M059J (cell line): ENCODE results near the gene DDX31. TPM values are rescaled to one million over a fixed set of nuclear protein-coding genes. Genes with fewer than 3 reads are reported as not detected.
A peak's percentile ranks its signal among the peaks of the same experiment; 100 is the strongest.

Experiments
- DNase-seq: peaks from one replicate; pipeline ENCODE4 v3.0.0-alpha.2; 2012; ENCODE audit warnings: low read depth
- total RNA-seq: library from RNA; depleted of rRNA; stranded (reverse); fragments of >200 nt; shearing (Covaris generic); gene quantifications from 2 replicates; pipeline ENCODE4 v1.2.3, GENCODE V29; 2014

DDX31 gene
- total RNA-seq, 1 experiment from 2014 or later = 18.0 TPM

- DNase-seq = peak; percentile 28
Observed at GRCh38 chr9:132673355-132673754, 3.6 kb upstream of the DDX31 start.

DNA sequence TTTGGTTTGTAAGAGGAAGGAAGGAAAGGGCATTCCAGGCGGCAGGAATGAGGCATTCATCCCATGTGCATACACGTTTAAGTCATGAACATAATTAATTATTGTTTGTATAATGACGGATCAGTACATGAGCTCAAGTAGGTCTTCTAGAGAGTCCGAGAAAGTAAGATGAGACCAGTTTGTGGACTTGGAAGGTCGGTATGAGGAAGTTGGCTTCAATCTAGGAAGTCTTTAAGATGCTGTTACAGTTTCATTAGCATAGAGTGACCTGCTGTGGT is 2.6 kb upstream of the DDX31 start:
- DNase-seq = peak; percentile 3

DNA sequence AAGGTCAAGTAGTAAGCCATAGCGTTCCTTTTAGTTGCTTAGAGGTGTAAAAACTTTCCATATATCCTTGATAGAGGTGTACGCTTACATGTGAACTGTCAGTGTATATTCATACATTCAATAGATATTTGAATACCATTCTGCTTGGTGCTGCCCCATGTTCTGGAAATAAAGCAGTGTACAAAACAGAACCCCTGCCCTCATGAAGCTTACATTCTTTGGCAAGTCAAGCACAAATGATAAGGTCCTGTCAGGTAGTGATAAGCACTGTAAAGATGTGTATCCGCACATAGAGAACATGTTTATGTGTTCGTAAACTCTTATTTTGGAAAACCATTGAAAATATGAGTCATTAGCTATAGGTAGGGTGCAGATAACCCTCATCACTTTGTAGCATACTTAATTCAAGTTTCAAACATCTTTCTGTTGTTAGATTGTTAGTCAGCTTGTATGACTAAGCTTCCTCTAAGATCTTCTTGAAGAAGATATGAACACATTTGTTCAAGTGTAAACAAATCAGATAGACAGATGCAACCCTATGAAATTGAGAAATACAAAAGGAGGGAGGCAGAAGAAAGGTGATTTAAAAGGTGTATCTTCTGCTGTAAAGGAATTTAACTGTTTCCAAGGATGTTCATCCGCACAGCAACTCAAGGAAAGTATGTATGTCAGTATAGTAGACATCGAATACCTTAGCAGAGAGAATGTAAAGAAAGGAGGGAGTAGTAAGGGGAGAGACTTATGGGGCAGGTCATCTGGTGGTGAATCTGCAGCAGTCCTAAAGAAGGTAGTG is 2.0 kb upstream of the DDX31 start:
- peak; percentile 41 for DNase-seq

GRCh38 chr9:132670457-132671391 is 941 bp upstream of the DDX31 start, which contains the start of gene GTF3C4:
GTF3C4 (plus strand) TSS chr9:132670464; CDS start chr9:132670599, 135 bp downstream.
- DNase-seq = peak; percentile 45

- DNase-seq = peak; percentile 82
Observed at GRCh38 chr9:132669319-132669697, 475 bp downstream of the DDX31 start.

DNA sequence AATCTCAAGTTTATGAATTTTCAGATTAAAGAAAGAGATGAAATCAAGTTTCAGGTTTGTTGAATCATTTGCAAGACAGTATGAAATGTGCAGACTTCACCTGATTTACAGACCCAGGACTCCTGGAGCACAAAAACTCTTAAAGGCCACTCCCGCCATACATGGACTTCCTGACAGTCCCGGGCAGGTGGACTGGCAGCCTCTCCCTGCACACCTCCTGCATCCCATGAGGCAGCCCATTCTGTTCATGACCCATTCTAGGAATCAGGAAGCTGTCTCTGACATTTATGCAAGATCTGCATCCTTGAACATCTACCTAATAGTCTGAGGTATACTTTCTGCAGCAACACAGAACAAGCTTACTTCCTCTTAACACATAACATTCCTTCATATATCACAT is 5.9 kb downstream of the DDX31 start:
- DNase-seq = no peak

DNA sequence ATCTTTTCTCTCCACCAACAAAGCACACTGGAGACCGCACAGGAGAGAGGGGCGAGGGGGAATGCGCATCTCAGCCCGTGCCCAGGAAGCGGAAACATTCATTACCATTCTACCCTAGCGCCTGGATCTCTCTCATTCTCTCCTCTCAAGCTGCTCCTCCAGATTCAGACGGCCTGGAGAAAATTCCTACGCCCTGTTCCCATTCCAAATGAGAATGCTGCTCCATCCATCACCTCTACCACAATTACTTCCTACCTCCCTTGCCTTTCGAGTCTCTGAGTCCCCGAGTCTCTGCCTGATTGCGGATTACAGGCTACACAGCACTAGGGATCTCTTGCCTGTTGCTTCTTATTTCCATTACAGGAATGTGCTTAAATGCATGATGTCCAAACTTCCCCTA is 6.7 kb downstream of the DDX31 start:
- no peak for DNase-seq

GRCh38 chr9:132662152-132662945 is 7.4 kb downstream of the DDX31 start:
- DNase-seq = no peak

GRCh38 chr9:132656299-132656698 is 13.5 kb downstream of the DDX31 start:
- no peak for DNase-seq

DNA sequence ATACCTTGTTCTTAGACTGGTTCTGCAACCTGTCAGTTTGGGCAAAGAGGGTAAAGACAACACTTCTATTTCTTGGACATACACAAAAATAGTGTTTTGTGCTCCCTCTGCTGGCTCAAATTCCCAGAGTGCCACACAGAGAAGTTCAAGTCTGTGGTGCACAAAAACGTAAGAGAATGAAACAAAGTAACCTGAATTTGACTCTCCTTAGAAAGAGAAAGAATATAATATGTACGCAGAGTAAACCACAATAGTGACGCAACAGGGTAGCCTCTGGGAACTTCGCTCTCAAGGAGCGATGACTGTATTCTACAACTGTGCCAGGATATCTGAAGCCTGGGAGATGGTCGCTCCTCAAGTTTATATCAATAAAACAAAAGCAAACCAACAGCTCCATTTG is 18.5 kb downstream of the DDX31 start:
- peak; percentile 95 for DNase-seq

DNA sequence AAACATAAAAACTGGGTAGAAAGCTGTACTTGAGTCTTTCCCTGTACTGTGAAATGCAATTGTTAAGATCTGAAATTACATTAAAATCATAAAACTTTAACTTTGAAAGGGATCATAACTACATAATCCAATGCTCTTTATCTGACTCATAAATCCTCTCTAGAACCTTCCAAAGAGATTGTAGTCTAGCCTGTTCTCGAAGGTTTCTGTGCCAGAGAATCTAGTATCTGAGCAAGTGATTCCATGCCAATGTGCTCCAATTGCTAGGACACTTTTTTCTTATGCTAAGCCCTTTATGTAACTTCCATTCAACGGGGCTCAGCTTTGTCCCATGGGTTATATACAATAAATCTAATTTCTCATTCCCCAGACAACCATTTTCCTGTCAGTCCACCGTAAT is 21.1 kb downstream of the DDX31 start:
- DNase-seq = no peak

GRCh38 chr9:132648283-132648682 is 21.5 kb downstream of the DDX31 start:
- no peak for DNase-seq

GRCh38 chr9:132647806-132648205 is 22.0 kb downstream of the DDX31 start:
- peak; percentile 60 for DNase-seq

DNA sequence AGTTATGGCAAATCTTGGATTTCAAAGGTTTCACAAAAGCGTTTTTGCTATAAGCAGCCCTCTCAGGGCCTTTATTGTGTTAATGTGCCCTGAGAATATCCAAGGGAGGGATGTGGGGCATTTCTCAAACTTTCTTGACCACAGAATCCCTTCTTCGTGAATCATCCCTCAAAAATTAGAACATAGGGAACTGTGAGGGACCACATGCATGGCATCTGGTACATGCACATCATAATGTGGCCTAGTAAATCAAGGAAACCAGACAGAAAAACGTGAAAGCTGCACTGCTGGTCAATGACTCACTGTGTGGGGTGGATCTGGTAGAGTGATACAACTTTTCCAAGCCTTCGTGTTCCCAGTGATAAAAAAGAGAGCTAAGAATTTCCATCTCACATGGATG is 22.4 kb downstream of the DDX31 start:
- DNase-seq = peak; percentile 100

- DNase-seq = no peak
Observed at GRCh38 chr9:132646726-132647125, 23.1 kb downstream of the DDX31 start.

DNA sequence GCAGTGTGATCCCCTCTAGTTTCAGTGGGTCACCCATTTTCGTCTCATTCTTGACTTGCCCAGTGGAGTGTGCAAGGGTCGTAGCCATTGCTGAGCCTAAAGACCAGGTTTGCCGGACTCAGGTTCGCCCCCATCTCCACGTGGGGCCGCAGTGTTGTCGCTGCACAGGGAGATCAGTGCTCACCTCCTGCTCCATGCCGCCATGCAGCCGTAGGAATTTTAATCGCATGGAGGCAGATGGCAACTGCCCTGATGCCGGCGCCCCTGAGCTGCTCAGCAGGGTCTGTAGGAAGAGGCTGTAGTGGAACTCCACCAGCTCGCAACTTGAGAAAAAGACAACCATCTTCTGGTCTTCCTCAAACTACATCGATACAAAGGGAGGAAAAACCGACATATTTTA is 24.1 kb downstream of the DDX31 start:
- no peak for DNase-seq

DNA sequence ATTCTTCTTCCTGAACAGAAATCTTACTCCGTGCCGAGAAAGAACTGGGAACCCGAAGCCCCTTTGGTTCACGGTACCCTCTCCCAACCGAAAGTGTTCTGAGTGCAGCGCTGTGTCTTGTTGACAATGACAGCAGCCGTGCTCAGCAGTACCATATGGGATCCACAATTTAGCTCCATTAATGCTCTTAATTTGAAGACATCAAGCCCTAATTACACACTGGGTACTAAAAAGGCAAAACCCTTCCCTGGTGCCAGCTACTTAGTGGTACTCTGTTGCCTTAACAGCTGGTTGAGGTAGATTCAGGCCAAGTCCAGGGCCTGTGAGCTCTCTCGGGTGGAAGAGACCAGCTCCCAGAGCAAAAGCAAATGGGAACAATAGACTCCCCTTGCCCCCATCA is 24.5 kb downstream of the DDX31 start:
- DNase-seq = no peak

DNA sequence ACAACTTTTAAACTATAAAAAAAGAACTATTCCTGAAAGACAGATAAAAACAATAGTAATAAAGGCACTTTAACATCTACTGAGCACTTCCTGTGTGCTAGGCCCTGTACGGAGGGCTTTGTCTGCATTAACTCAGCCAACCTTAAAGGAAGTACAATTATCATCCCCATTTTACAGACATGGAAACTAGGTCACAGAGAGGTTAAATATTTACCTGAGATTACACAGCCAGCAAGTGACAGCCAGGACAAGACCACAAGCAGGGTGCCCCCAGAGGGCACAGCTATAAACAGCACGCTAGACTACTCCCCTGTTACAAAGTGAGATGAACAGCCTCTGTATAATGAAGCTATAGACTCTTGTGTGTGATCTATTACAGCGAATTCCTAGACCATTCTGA is 25.5 kb downstream of the DDX31 start:
- DNase-seq = no peak

DNA sequence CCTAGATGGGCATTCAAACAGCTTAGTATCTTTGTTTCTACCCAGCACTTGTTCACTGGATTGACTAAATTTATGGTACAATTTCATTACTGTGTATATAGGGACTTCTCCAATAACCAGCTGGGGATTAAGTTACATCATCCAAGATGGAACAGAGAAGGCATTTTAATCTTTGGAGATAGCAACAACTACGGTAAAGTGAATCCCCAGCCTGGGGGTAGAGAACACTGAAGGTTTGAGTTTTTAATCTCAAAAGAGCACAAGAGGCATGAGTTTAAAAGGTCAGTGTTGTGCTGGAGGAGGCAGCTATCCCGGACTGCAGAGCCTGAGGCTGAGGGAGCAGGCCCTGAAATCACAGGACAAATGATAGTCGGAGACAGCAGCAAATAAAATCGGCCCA is 28.6 kb downstream of the DDX31 start:
- no peak for DNase-seq

- no peak for DNase-seq
Observed at GRCh38 chr9:132639322-132639721, 30.5 kb downstream of the DDX31 start.

GRCh38 chr9:132638240-132638639 is 31.5 kb downstream of the DDX31 start:
- no peak for DNase-seq

DNA sequence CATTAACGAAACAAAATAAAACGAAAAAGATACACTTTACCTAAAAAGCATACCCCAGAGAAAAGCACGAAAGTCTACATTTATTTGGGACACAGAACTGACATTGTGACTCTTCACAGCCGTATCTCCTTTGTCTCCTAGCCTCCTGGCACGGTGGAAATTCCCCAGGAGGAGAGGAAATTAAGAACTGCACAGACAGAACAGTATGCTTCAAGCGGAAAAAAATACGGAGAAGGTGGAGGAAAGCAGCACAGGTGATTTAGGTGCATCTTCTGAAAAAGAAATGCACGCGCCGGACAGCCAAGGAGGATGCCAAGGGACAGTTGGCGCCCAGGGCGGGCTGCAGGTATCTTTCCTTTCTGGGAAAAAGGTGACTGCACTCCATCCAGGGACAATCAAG is 32.0 kb downstream of the DDX31 start:
- no peak for DNase-seq
